T-cell (primary cell): ENCODE results near the gene ACIN1. TPM values are rescaled to one million over a fixed set of nuclear protein-coding genes. Genes with fewer than 3 reads are reported as not detected.

ENCODE experiments used
- ATAC-seq, 4 experiments: fragments of 200-7000 bp in 3 of 4; fragments of 150-1000 bp in 1 of 4; cut with Tn5 transposase; replicated peaks in 1 of 4; 1 replicate in 3 of 4; 2 replicates in 1 of 4; pipeline ENCODE4 v1.10.0; 2021; ENCODE audit warnings: moderate library complexity in 3 of 4, mild to moderate bottlenecking in 2 of 4, moderate number of reproducible peaks in 1 of 4
- CTCF ChIA-PET, 2 donors: fragments of 300-600 bp; sonication (Branson Sonifier 250); formaldehyde crosslinking; loops; one replicate each; lab custom pipeline; 2022; ENCODE audit warnings: antibody characterized with exemption in 2 of 2; lab: Charles Lee
- POLR2A ChIA-PET, 2 donors: fragments of 300-600 bp; sonication (Branson Sonifier 250); formaldehyde crosslinking; loops; one replicate each; lab custom pipeline; 2022; ENCODE audit warnings: antibody characterized with exemption in 2 of 2; lab: Charles Lee
- DNase-seq, 35 experiments: peaks; one replicate each; pipeline versions ENCODE4 v3.0.0 to v3.0.0-alpha.2; 2013 to 2023
- H3K27ac ChIP-seq: one replicate; pipeline ENCODE4 v1.5.1; 2013; ENCODE audit warnings: low read length
- H3K27me3 ChIP-seq, 2 experiments: replicated peaks in 1 of 2; 1 replicate in 1 of 2; 2 replicates in 1 of 2; pipeline versions ENCODE4 v1.6.1 to v1.7.0; 2013; ENCODE audit warnings: low read length in 1 of 2, mixed read lengths in 1 of 2; ENCODE audit not compliant: control insufficient read depth in 2 of 2, insufficient read depth in 2 of 2; ENCODE audit errors: extremely low read depth in 1 of 2
- H3K36me3 ChIP-seq, 2 donors: 1 replicate in 1 of 2; 2 replicates in 1 of 2; pipeline versions ENCODE4 v1.6.1 to v1.7.0; 2013; ENCODE audit warnings: low read length in 1 of 2; ENCODE audit not compliant: control insufficient read depth in 2 of 2, insufficient read depth in 1 of 2; ENCODE audit errors: extremely low read depth in 1 of 2
- H3K4me1 ChIP-seq, 2 experiments: 1 replicate in 1 of 2; 2 replicates in 1 of 2; pipeline versions ENCODE4 v1.6.1 to v1.7.0; 2013; ENCODE audit warnings: low read length in 2 of 2, mixed read lengths in 1 of 2; ENCODE audit not compliant: insufficient read depth in 2 of 2, control insufficient read depth in 1 of 2; ENCODE audit errors: extremely low read depth in 1 of 2
- H3K4me3 ChIP-seq, 2 donors: 1 replicate in 1 of 2; 2 replicates in 1 of 2; pipeline versions ENCODE4 v1.5.1 to v1.7.0; 2013; ENCODE audit warnings: mild to moderate bottlenecking in 2 of 2, low read length in 1 of 2, moderate library complexity in 1 of 2; ENCODE audit not compliant: control insufficient read depth in 1 of 2; ENCODE audit errors: extremely low read depth in 1 of 2
- H3K9me3 ChIP-seq: 2 replicates; pipeline ENCODE4 v1.7.0; 2013
- H3K27ac Mint-ChIP-seq, 2 donors: one replicate each; pipeline ENCODE4 v1.8.0; 2020 to 2021; ENCODE audit warnings: mild to moderate bottlenecking in 2 of 2, mixed read lengths in 2 of 2
- H3K27me3 Mint-ChIP-seq, 2 donors: one replicate each; pipeline ENCODE4 v1.8.0; 2021 to 2022; ENCODE audit warnings: mixed read lengths in 2 of 2
- H3K36me3 Mint-ChIP-seq: one replicate; pipeline ENCODE4 v1.8.0; 2021; ENCODE audit warnings: mixed read lengths
- H3K4me1 Mint-ChIP-seq, 3 donors: one replicate each; pipeline ENCODE4 v1.8.0; 2020 to 2022; ENCODE audit warnings: mixed read lengths in 3 of 3, mild to moderate bottlenecking in 1 of 3
- H3K4me3 Mint-ChIP-seq, 3 donors: one replicate each; pipeline ENCODE4 v1.8.0; 2020 to 2022; ENCODE audit warnings: mild to moderate bottlenecking in 3 of 3, mixed read lengths in 3 of 3, moderate library complexity in 3 of 3
- H3K9me3 Mint-ChIP-seq, 3 donors: one replicate each; pipeline ENCODE4 v1.8.0; 2020 to 2022; ENCODE audit warnings: mixed read lengths in 3 of 3
- WGBS: methylation state at CpG from one replicate; pipeline ENCODE4 v1.1.5; 2013; ENCODE audit warnings: missing lambda C conversion rate; ENCODE audit not compliant: insufficient coverage; 5-methylcytosine and 5-hydroxymethylcytosine counted together
- total RNA-seq, 35 experiments: library from RNA in 6 of 35; stranded (reverse) in 6 of 35; fragments of 120-200 nt in 1 of 35; gene quantifications; one replicate each; pipeline versions ENCODE4 v1.2.1 to v1.2.4 and lab custom pipeline; 2013 to 2026

The ACIN1 gene
- total RNA-seq, 5 donors from 2014 or later (not counting 1 experiment from before 2014, with no cell fraction given) = 277 to 326 (median 290) TPM

DNA sequence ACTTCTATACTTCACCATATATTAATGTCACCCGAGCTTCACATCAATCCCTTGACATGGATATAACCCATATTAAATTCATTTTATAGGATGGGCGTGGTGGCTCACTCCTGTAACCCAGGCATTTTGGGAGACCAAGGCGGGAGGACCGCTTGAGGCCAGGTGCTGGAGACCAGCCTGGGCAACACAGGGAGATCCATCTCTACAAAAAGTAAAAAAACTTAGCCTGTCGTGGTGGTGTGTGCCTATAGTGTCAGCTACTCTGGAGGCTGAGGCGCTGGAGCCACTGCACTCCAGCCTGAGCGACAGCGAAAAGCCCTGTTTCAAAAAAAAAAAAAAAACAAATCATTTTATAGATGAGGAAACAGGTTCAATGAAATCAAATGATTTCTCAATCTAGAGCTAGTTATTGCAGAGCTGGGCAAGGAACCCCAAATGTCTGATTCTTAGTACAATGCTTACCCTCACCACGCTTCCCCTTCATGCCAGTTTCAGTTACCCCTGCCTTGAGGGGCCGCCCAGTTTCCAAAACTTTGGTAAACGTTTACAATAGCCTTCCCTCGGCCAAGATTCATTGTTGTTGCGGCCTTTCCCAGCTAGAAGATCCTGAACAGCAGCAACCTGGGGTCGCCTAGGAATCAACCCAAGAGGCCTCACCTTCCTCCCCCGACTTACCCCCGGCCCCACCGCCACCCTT lies 61.0 kb downstream of the ACIN1 start:
- peaks cover 0 to 25% of the 10 kb centered on the region in 2 donors for H3K36me3 ChIP-seq
- H3K9me3 Mint-ChIP-seq = no peaks in the 10 kb centered on the region
- peaks cover 12% of the 10 kb centered on the region for H3K36me3 Mint-ChIP-seq
- peak overlapping the region; percentile 79 to 85 for H3K4me3 ChIP-seq
- DNase-seq (peak in 1 of 35 experiments; percentile 29), ATAC-seq (peak in 1 of 4 experiments; percentile 0)
- H3K27me3 ChIP-seq = no peaks in the 10 kb centered on the region
- no peaks in the 10 kb centered on the region for H3K9me3 ChIP-seq
- peak overlapping the region; percentile 88 to 98 (median 91) for H3K4me3 Mint-ChIP-seq
- H3K27ac Mint-ChIP-seq = peak overlapping the region; percentile 98 to 99
- H3K27me3 Mint-ChIP-seq = no peaks in the 10 kb centered on the region
- ChIA-PET CTCF (interaction anchor here (0.5 to 2.1 kb wide), 11 partner anchors 21 to 203 kb away, joined by 3 to 10 read pairs (median 3); no protein-coding TSS in a partner anchor), POLR2A (interaction anchor here (0.6 to 1.6 kb wide), 10 partner anchors 10 to 1668 kb away, joined by 3 to 11 read pairs (median 4); partner anchors contain the start of genes ACIN1 (in 1 of the 2), C14orf119 (in 1 of the 2) and LRP10 (in 1 of the 2))
- peak overlapping the region; percentile 89 for H3K27ac ChIP-seq
- 23% methylated on average over 12 of the region's 17 CpGs for WGBS
- peaks cover 14 to 23% of the 10 kb centered on the region in 2 experiments for H3K4me1 ChIP-seq
- peaks cover 33 to 39% (median 39%) of the 10 kb centered on the region in 3 donors for H3K4me1 Mint-ChIP-seq

DNA sequence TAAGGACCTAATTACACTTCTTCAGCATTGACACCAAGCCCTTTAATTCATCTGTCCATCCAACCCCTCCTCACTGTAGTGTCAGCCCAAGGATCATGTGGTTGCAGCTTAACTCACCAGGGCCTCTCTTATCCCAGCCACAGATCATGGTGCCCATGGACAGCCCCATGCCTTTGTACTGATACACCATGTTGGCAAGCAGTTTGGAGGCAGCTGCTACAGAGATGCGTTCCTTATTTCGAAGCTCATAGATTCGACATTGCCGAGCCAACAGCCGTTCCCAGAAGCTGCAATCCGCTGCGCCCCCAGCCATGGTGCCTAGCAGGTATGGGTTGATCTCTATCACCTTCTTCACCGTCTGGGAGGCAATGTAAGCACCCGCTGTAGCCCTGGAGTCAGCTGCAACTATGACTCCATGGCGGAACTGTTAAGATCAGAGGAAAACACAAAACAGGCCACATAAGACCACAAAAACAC lies 61.6 kb downstream of the ACIN1 start:
- no peak for ATAC-seq
- Mint-ChIP-seq H3K9me3 (no peaks in the 10 kb centered on the region), H3K4me3 (peak overlapping the region; percentile 88 to 98 (median 91)), H3K27ac (peak overlapping the region; percentile 98 to 99), H3K36me3 (peaks cover 16% of the 10 kb centered on the region), H3K4me1 (peaks cover 40 to 45% (median 44%) of the 10 kb centered on the region in 3 donors), H3K27me3 (no peaks in the 10 kb centered on the region)
- POLR2A ChIA-PET = interaction anchor here (0.6 to 1.6 kb wide), 5 partner anchors 9 to 1503 kb away, joined by 3 to 11 read pairs (median 3); partner anchors contain the start of genes ACIN1 (in 1 of the 2) and C14orf119 (in 1 of the 2)
- H3K4me1 ChIP-seq = peaks cover 21 to 26% of the 10 kb centered on the region in 2 experiments
- CTCF ChIA-PET = interaction anchor here (0.6 to 2.1 kb wide), 8 partner anchors 24 to 812 kb away, joined by 3 to 15 read pairs (median 4); no protein-coding TSS in a partner anchor
- peaks cover 0 to 25% of the 10 kb centered on the region in 2 donors for H3K36me3 ChIP-seq
- peak overlapping the region in 1 of 2 donors; percentile 85 for H3K4me3 ChIP-seq
- no peak for DNase-seq
- WGBS = 40% methylated on average over 10 of the region's 10 CpGs
- H3K27me3 ChIP-seq = no peaks in the 10 kb centered on the region
- H3K9me3 ChIP-seq = no peaks in the 10 kb centered on the region
- H3K27ac ChIP-seq = no peak overlapping the region

DNA sequence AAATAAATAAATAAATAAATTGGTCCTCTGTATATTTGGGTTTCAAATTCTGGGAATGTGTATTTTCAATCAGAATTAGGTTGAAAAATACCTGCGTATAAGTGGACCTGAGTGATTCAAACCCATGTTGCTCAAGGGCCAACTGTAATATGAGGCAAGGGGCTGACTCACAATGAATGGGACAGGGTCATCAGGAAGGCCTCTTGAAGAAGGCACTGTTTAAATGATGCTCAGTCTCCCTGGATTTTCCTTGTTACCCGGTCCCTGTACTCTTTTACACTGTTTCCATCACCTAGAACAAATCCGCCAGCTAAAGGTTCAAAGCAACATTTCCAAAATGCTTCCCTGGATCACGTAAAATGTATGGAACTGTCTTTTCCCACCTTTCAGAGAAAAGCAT lies 64.0 kb downstream of the ACIN1 start:
- H3K9me3 ChIP-seq = no peaks in the 10 kb centered on the region
- ATAC-seq = no peak
- H3K27me3 Mint-ChIP-seq = no peaks in the 10 kb centered on the region

DNA sequence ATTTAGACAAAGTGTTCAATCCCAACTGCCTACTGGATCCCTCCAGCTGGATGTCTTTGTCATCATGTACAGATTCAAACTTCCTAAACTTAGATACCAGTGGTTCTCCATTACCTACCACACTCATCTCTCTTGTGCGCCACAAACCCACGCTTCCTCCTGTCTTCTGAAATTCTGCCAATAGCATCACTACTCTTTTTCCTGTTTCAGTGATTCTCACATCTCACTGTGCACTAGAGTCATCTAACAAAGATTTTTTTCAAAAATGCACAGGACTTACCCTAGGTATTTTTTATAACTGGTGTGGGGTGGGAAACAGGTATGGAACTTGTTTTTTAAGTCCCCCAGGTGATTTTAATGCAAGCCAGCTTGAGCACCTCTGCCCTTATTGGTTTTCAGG lies 66.1 kb downstream of the ACIN1 start:
- 0% methylated on average over 2 of the region's 2 CpGs for WGBS
- H3K4me1 ChIP-seq = peaks cover 25 to 36% of the 10 kb centered on the region in 2 experiments

More for the DNA sequence above, 64.0 kb downstream of the ACIN1 start:
- Mint-ChIP-seq H3K4me1 (peaks cover 50 to 55% (median 54%) of the 10 kb centered on the region in 3 donors), H3K9me3 (no peaks in the 10 kb centered on the region), H3K36me3 (peaks cover 26% of the 10 kb centered on the region), H3K27ac (no peak overlapping the region), H3K4me3 (peak overlapping the region in 1 of 3 donors; percentile 16)
- DNase-seq = no peak
- WGBS = 100% methylated on average over 3 of the region's 4 CpGs
- ChIA-PET CTCF (interaction anchor here (0.8 to 1.4 kb wide), 3 partner anchors 19 to 266 kb away, joined by 3 to 10 read pairs (median 4); no protein-coding TSS in a partner anchor), POLR2A (interaction anchor here (0.5 to 0.6 kb wide), 3 partner anchors 17 to 91 kb away, joined by 3 to 4 read pairs (median 3); no protein-coding TSS in a partner anchor)
- Histone ChIP-seq H3K4me3 (no peak overlapping the region), H3K27me3 (no peaks in the 10 kb centered on the region), H3K36me3 (peaks cover 0 to 28% of the 10 kb centered on the region in 2 donors), H3K27ac (no peak overlapping the region), H3K4me1 (peaks cover 23 to 30% of the 10 kb centered on the region in 2 experiments)

DNA sequence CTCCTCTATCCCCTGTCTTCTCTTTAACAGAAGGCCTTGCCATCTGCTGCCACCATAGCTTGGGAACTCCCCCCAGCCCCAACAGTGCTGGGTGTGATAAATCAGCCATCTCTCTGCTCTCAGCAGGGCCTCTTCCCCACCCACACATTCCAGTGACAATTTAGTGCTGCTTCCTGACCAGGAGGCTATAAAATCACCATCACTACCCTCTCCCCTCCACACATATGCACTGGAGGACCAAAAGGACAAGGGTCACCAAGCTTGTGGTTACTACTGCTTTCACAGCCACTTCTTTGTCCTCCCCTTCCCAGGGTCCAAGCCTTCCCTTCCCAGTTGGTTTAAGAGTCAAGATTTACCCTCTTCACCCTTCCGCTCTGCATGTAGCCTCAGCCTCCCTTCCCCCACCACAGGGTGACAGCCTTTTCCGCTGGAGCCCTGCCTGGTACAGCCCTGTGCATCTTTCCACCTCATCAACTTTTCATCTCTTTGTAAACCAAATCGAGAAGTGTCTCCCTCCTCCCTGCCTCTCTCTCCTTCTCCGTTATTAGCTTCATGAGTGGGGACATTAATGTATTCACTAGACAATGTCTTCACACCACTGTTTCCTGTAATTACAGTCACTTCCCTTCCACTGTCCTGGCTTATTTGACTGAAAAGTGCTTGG lies 69.7 kb downstream of the ACIN1 start:
- Histone ChIP-seq H3K4me3 (no peak overlapping the region), H3K27ac (peak overlapping the region; percentile 7), H3K27me3 (no peaks in the 10 kb centered on the region), H3K4me1 (peaks cover 35 to 48% of the 10 kb centered on the region in 2 experiments), H3K36me3 (peaks cover 0 to 15% of the 10 kb centered on the region in 2 donors), H3K9me3 (no peaks in the 10 kb centered on the region)
- Mint-ChIP-seq H3K27ac (peak overlapping the region; percentile 58 to 84), H3K9me3 (no peaks in the 10 kb centered on the region), H3K4me3 (peak overlapping the region in 1 of 3 donors; percentile 36), H3K27me3 (no peaks in the 10 kb centered on the region), H3K4me1 (peaks cover 65 to 78% (median 65%) of the 10 kb centered on the region in 3 donors), H3K36me3 (peaks cover 28% of the 10 kb centered on the region)
- ChIA-PET POLR2A (no interaction called here), CTCF (no interaction called here)
- ATAC-seq (no peak), DNase-seq (peak in 1 of 35 experiments; percentile 12)
- 64% methylated on average over 2 of the region's 4 CpGs for WGBS

More for the DNA sequence above, 66.1 kb downstream of the ACIN1 start:
- ATAC-seq (peak; percentile 80 to 98 (median 92)), DNase-seq (peak in 20 of 35 experiments; percentile 13 to 63 (median 24))
- peaks cover 0 to 39% of the 10 kb centered on the region in 2 donors for H3K36me3 ChIP-seq
- Mint-ChIP-seq H3K4me1 (peaks cover 54 to 61% (median 55%) of the 10 kb centered on the region in 3 donors), H3K27me3 (no peaks in the 10 kb centered on the region), H3K27ac (peak overlapping the region; percentile 67 to 84), H3K9me3 (no peaks in the 10 kb centered on the region), H3K4me3 (peak overlapping the region; percentile 0 to 51 (median 41)), H3K36me3 (peaks cover 40% of the 10 kb centered on the region)
- H3K4me3 ChIP-seq = no peak overlapping the region
- H3K9me3 ChIP-seq = no peaks in the 10 kb centered on the region
- H3K27me3 ChIP-seq = no peaks in the 10 kb centered on the region
- POLR2A ChIA-PET = interaction anchor here in 1 of 2 donors (0.8 to 1.0 kb wide), 2 partner anchors 22 to 43 kb away, joined by 3 read pairs; no protein-coding TSS in a partner anchor
- H3K27ac ChIP-seq = peak overlapping the region; percentile 64
- CTCF ChIA-PET = interaction anchor here (1.0 to 2.6 kb wide), 6 partner anchors 21 to 42 kb away, joined by 3 to 15 read pairs (median 5); no protein-coding TSS in a partner anchor
